Dendritic cell treated with granulocyte-macrophage colony-stimulating factor and Interleukin-4, amounts not matched to agents 40 ng/mL and 50 ng/mL, for 4 days (primary cell): Measurements from ENCODE around the gene TBC1D1.
A peak's percentile ranks its signal among the peaks of the same experiment; 100 is the strongest.

Source experiments
- H3K27ac Mint-ChIP-seq: one replicate; pipeline ENCODE4 v1.8.0; 2022; ENCODE audit warnings: mild to moderate bottlenecking, mixed read lengths
- H3K27me3 Mint-ChIP-seq: one replicate; pipeline ENCODE4 v1.8.0; 2022; ENCODE audit warnings: mild to moderate bottlenecking, mixed read lengths
- H3K36me3 Mint-ChIP-seq: one replicate; pipeline ENCODE4 v1.8.0; 2022; ENCODE audit warnings: low read depth, mixed read lengths
- H3K4me1 Mint-ChIP-seq: one replicate; pipeline ENCODE4 v1.8.0; 2022; ENCODE audit warnings: low read depth, mixed read lengths
- H3K4me3 Mint-ChIP-seq: one replicate; pipeline ENCODE4 v1.8.0; 2022; ENCODE audit warnings: mild to moderate bottlenecking, moderate library complexity, mixed read lengths
- H3K9me3 Mint-ChIP-seq: one replicate; pipeline ENCODE4 v1.8.0; 2022; ENCODE audit warnings: mixed read lengths
- intact Hi-C: fragments of 100-400 bp; cut with micrococcal nuclease; formaldehyde crosslinking; loops from one replicate; pipeline ENCODE4 v1.15.0; 2022

Gene TBC1D1

DNA sequence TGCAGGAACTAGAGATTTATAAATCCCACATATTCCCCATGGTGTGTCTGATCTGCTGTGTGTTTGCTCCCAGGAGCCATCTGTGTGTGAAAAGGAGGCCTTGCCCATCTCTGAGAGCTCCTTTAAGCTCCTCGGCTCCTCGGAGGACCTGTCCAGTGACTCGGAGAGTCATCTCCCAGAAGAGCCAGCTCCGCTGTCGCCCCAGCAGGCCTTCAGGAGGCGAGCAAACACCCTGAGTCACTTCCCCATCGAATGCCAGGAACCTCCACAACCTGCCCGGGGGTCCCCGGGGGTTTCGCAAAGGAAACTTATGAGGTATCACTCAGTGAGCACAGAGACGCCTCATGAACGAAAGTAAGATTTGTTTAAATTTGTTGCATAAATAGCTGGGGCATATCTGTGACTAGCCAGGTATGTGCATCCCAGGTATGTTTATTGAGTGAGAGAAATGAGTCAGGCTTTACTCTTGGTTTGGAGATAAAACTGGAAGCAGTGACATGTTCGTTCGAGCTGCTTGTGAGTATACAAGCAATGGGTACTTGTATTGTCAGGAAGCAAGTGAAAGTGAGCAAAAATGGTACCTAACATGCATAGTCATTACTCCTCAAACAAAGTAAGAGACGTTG lies 158.8 kb downstream of the TBC1D1 start:
- intact Hi-C loops, result no loop called here
- Mint-ChIP-seq H3K4me1 (no peaks in the 10 kb centered on the region), H3K4me3 (no peak overlapping the region), H3K36me3 (peaks cover 89% of the 10 kb centered on the region), H3K27ac (no peak overlapping the region), H3K27me3 (no peaks in the 10 kb centered on the region), H3K9me3 (no peaks in the 10 kb centered on the region)

DNA sequence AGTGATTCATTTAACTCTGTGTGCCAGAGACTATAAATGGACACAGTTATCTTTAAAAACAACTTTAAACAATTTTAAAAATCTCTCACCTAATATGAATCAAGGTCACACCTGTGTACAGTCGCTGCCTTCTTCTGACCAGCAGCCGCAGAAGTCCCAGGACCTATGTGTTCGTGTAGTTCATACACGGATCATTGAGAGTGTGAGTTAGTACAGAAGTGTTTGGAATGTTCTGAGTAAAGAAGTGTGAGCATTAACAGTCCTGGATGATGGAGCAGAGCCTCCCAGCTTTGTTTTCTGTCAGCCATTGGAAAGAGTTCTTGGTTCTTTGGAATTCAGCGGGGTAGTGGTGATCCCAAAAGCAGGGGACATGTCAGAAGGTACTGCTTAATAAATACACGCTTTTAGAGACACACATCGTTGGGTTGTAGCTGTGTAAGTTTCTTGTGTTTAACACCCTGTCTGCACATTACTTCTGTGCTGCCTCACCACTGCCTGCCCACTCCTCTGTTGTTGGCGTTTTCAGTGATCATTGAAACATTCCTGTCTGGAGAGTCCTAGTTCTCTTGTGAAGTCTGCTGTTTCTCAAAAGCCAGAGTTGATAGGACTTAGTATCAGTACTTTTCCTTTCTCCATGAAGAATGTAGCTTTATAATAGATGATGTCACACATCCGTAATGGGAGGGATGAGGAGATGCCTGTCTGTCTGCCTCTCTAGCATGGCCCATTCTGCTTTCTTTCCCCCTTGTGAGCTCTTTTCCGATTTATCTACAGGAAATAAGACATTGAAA lies 159.9 kb downstream of the TBC1D1 start:
- Mint-ChIP-seq H3K36me3 (peaks cover 89% of the 10 kb centered on the region), H3K4me3 (no peak overlapping the region), H3K9me3 (no peaks in the 10 kb centered on the region), H3K27ac (no peak overlapping the region), H3K4me1 (no peaks in the 10 kb centered on the region), H3K27me3 (no peaks in the 10 kb centered on the region)
- intact Hi-C loops, result no loop called here

DNA sequence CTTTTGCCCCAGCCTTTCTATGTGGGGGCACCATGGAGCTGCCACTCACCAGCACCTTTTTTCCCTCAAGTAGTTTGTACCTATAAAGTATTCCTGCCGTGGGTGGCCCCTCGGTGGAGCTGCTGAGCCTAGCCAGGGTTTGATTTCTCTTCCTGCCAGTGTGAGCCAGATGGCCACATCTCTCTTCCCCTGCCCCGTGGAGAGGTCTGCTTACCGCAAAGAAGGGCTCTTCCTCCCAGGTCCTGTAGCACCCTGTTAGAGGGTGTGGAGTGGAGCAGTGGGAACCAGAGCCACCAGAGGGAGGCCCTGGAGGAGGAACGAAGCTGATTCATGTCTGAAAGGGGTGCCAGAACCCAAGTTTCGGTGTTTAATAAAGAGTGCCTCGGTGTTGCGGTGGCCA lies 164.7 kb downstream of the TBC1D1 start:
- Mint-ChIP-seq H3K4me3 (no peak overlapping the region), H3K36me3 (peaks cover 98% of the 10 kb centered on the region), H3K27ac (no peak overlapping the region), H3K9me3 (no peaks in the 10 kb centered on the region), H3K27me3 (no peaks in the 10 kb centered on the region), H3K4me1 (peaks cover under 1% of the 10 kb centered on the region)
- intact Hi-C loops, result no loop called here

DNA sequence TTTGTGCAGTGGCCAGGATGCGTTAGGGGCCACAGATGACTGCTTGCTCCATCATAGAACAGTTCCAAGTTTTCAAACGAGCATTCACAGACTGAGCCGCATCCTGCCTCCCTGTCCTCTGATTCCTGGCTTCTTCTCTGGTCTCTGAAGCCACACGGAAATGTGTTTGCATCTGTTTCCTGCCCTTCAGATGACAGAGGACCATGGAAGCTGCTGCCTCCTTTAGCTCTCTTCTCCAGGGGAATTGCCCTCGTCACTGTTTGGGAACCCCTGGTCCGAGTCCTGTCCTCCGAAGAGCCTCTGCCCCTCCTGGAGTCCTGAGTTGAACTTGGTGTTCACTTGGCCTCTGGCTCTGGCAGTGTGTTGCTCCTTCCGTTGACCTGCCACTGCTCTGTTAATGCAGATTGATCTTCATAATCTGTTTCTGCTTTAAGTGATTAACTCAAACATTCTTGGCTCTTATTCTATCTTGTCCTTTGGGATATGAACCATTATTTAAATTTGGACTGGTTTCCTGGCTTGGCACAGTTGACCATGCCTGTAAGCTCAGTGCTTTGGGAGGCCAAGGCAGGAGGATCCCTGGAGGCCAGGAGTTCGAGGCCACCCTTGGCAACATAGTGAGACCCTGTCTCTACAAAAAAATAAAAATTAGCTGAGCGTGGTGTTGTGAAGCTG lies 165.3 kb downstream of the TBC1D1 start:
- Mint-ChIP-seq H3K9me3 (no peaks in the 10 kb centered on the region), H3K4me3 (no peak overlapping the region), H3K36me3 (peaks cover 98% of the 10 kb centered on the region), H3K27ac (no peak overlapping the region), H3K4me1 (peaks cover 6% of the 10 kb centered on the region), H3K27me3 (no peaks in the 10 kb centered on the region)
- intact Hi-C loops, result no loop called here

GRCh38 chr4:38058151-38058550 lies 167.3 kb downstream of the TBC1D1 start:
- intact Hi-C loops, result no loop called here
- Mint-ChIP-seq H3K36me3 (peaks cover 84% of the 10 kb centered on the region), H3K27ac (no peak overlapping the region), H3K27me3 (no peaks in the 10 kb centered on the region), H3K4me1 (peaks cover 19% of the 10 kb centered on the region), H3K4me3 (no peak overlapping the region), H3K9me3 (no peaks in the 10 kb centered on the region)

DNA sequence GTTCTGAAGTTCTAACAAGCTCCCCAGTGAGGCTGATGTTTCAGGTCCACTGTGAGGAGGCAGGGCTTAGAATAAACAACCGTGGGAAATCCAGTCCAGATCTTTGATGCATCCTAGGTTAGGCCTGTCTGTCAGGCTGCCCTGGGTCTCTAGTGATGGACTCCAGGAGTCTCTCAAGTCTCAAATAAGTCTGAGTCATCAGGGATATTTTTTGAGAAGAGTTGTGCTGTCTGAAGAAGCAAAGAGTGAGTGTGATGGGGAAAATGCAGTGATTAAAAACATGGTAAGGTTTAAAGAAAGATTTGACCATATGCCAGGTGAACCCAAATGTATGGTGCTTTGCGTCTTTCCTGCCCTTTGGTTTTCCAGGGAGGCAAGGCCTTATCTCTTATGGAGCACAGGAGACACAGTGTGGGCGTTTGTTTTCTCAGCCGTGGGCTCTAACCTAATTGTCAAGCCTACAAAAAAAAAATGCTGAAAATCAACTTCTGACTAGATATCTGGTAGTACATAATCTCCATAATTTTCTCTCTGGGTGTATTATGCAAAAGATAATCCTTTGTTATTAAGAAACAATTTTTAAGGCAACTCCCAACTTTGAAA lies 170.0 kb downstream of the TBC1D1 start:
- H3K36me3 Mint-ChIP-seq, result peaks cover 79% of the 10 kb centered on the region
- intact Hi-C loops, result loop anchor here (1.0 to 10.0 kb wide), 2 partner anchors 54 to 670 kb away; no protein-coding TSS in a partner anchor
- H3K27ac Mint-ChIP-seq, result no peak overlapping the region
- no peak overlapping the region for H3K4me3 Mint-ChIP-seq
- H3K9me3 Mint-ChIP-seq, result no peaks in the 10 kb centered on the region
- H3K4me1 Mint-ChIP-seq, result peaks cover 19% of the 10 kb centered on the region
- H3K27me3 Mint-ChIP-seq, result no peaks in the 10 kb centered on the region

GRCh38 chr4:38062088-38062775 lies 171.3 kb downstream of the TBC1D1 start:
- intact Hi-C loops, result loop anchor here (2.0 to 10.0 kb wide), 3 partner anchors 53 to 613 kb away; no protein-coding TSS in a partner anchor
- H3K27me3 Mint-ChIP-seq, result no peaks in the 10 kb centered on the region
- H3K4me1 Mint-ChIP-seq, result peaks cover 27% of the 10 kb centered on the region
- H3K36me3 Mint-ChIP-seq, result peaks cover 66% of the 10 kb centered on the region
- no peaks in the 10 kb centered on the region for H3K9me3 Mint-ChIP-seq
- peak overlapping the region; percentile 68 for H3K4me3 Mint-ChIP-seq
- peak overlapping the region; percentile 69 for H3K27ac Mint-ChIP-seq

GRCh38 chr4:38062776-38063097 lies 171.9 kb downstream of the TBC1D1 start:
- Mint-ChIP-seq H3K27ac (peak overlapping the region; percentile 69), H3K27me3 (no peaks in the 10 kb centered on the region), H3K4me3 (no peak overlapping the region), H3K36me3 (peaks cover 63% of the 10 kb centered on the region), H3K9me3 (no peaks in the 10 kb centered on the region), H3K4me1 (peaks cover 33% of the 10 kb centered on the region)
- intact Hi-C loops, result loop anchor here (2.0 to 10.0 kb wide), 3 partner anchors 52 to 612 kb away; no protein-coding TSS in a partner anchor

- Mint-ChIP-seq H3K36me3 (peaks cover 56% of the 10 kb centered on the region), H3K9me3 (no peaks in the 10 kb centered on the region), H3K27ac (no peak overlapping the region), H3K27me3 (no peaks in the 10 kb centered on the region), H3K4me3 (no peak overlapping the region), H3K4me1 (peaks cover 56% of the 10 kb centered on the region)
- intact Hi-C loops, result loop anchor here (10.0 kb wide), 1 partner anchor 50 kb away; no protein-coding TSS in a partner anchor
Measured at GRCh38 chr4:38065176-38065575, 174.3 kb downstream of the TBC1D1 start.

DNA sequence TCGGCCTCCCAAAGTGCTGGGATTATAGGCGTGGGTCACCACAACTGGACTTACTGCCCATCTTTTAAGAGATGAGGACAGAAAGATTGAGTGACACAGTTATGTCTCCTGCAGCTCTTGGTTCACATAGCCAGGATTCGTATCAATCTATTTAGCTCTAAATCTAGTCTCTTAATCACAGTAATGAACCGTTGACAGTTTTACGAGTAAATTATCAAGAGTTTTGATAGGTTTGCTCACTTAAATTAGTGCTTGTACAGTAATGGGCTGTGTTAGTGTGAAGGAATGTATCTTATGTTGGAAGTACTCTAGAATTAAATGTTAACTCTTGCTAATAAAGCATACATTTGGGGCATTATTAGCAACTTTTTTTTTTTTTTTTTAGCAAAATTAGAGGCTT lies 175.0 kb downstream of the TBC1D1 start:
- H3K27me3 Mint-ChIP-seq, result no peaks in the 10 kb centered on the region
- no peak overlapping the region for H3K27ac Mint-ChIP-seq
- H3K9me3 Mint-ChIP-seq, result no peaks in the 10 kb centered on the region
- intact Hi-C loops, result loop anchor here (10.0 kb wide), 1 partner anchor 49 kb away; no protein-coding TSS in a partner anchor
- peaks cover 54% of the 10 kb centered on the region for H3K36me3 Mint-ChIP-seq
- H3K4me3 Mint-ChIP-seq, result no peak overlapping the region
- H3K4me1 Mint-ChIP-seq, result peaks cover 55% of the 10 kb centered on the region

DNA sequence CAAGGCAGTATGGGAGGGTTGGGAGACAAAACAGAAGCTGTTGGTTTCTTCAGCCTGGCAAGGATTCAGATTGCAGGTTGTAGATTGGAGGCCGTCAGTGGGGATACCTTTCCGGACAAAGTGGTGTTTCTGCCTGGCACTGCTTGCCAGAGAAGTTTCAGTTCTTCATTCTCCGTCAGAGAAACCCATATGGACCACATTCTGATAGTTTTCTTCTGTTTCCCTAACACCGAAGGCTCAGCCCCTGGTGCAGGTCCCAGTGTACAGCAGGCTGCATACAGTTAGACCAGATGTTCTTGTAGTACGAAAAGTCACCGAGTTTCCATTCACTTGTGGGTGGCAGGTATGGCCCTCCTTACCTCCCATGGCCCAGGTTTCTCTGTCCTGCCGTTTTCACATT lies 176.6 kb downstream of the TBC1D1 start:
- peaks cover 62% of the 10 kb centered on the region for H3K4me1 Mint-ChIP-seq
- H3K27me3 Mint-ChIP-seq, result no peaks in the 10 kb centered on the region
- H3K27ac Mint-ChIP-seq, result peak overlapping the region; percentile 47
- H3K4me3 Mint-ChIP-seq, result no peak overlapping the region
- H3K36me3 Mint-ChIP-seq, result peaks cover 65% of the 10 kb centered on the region
- H3K9me3 Mint-ChIP-seq, result no peaks in the 10 kb centered on the region
- intact Hi-C loops, result loop anchor here (10.0 kb wide), 1 partner anchor 47 kb away; no protein-coding TSS in a partner anchor

GRCh38 chr4:38068107-38068506 lies 177.2 kb downstream of the TBC1D1 start:
- Mint-ChIP-seq H3K27me3 (no peaks in the 10 kb centered on the region), H3K27ac (peak overlapping the region; percentile 47), H3K4me1 (peaks cover 62% of the 10 kb centered on the region), H3K9me3 (no peaks in the 10 kb centered on the region), H3K4me3 (no peak overlapping the region), H3K36me3 (peaks cover 65% of the 10 kb centered on the region)
- intact Hi-C loops, result loop anchor here (10.0 kb wide), 1 partner anchor 47 kb away; no protein-coding TSS in a partner anchor

GRCh38 chr4:38069271-38069760 lies 178.4 kb downstream of the TBC1D1 start:
- Mint-ChIP-seq H3K9me3 (no peaks in the 10 kb centered on the region), H3K4me1 (peaks cover 72% of the 10 kb centered on the region), H3K27ac (peak overlapping the region; percentile 78), H3K36me3 (peaks cover 65% of the 10 kb centered on the region), H3K4me3 (no peak overlapping the region), H3K27me3 (no peaks in the 10 kb centered on the region)
- intact Hi-C loops, result loop anchor here (10.0 kb wide), 1 partner anchor 45 kb away; no protein-coding TSS in a partner anchor
